Vagina (tissue), 2 donors: ENCODE results near the gene REPS2. TPM values are rescaled to one million over a fixed set of nuclear protein-coding genes. Genes with fewer than 3 reads are reported as not detected.

Experiments
- DNase-seq, 2 donors: peaks; one replicate each; pipeline ENCODE4 v3.0.0-alpha.2; 2017; ENCODE audit errors: extremely low spot score in 2 of 2
- H3K27ac ChIP-seq: fragments of 200-600 bp; sonication (generic); one replicate; pipeline ENCODE4 v1.5.1; 2019
- H3K27me3 ChIP-seq: fragments of 200-600 bp; sonication (generic); one replicate; pipeline ENCODE4 v1.5.1; 2019
- H3K36me3 ChIP-seq, 2 donors: fragments of 200-600 bp; sonication (generic); one replicate each; pipeline ENCODE4 v1.5.1; 2017 to 2019
- H3K4me1 ChIP-seq: fragments of 200-600 bp; sonication (generic); one replicate; pipeline ENCODE4 v1.5.1; 2019
- H3K4me3 ChIP-seq, 2 donors: fragments of 200-600 bp; sonication (generic); 1 replicate in 1 of 2; 2 replicates in 1 of 2; pipeline ENCODE4 v1.5.1; 2016 to 2019
- H3K9me3 ChIP-seq: fragments of 200-600 bp; sonication (generic); one replicate; pipeline ENCODE4 v1.5.1; 2019
- POLR2A ChIP-seq, 2 donors: fragments of 450-650 bp; IDR thresholded peaks; one replicate each; pipeline ENCODE4 v1.6.1; 2017; ENCODE audit warnings: antibody characterized with exemption in 2 of 2, mild to moderate bottlenecking in 2 of 2, moderate library complexity in 2 of 2
- POLR2AphosphoS5 ChIP-seq, 2 donors: sonication (generic); formaldehyde crosslinking; IDR thresholded peaks; one replicate each; pipeline ENCODE4 v1.9.0; 2017; ENCODE audit warnings: antibody characterized with exemption in 2 of 2, mild to moderate bottlenecking in 2 of 2, low read depth in 1 of 2; ENCODE audit not compliant: insufficient read depth in 1 of 2
- intact Hi-C: fragments of 100-400 bp; cut with DNase I; formaldehyde crosslinking; loops from one replicate; pipeline ENCODE4 v1.15.1; 2023
- total RNA-seq: library from RNA; depleted of rRNA; stranded (reverse); fragments of >200 nt; gene quantifications from one replicate; pipeline ENCODE4 v1.2.3, GENCODE V29; 2016
- TF ChIP-seq, protein P1 (sequence below), 3 experiments: fragments of 450-650 bp in 2 of 3; fragments of 200-600 bp in 1 of 3; sonication (generic) in 1 of 3; IDR thresholded peaks; one replicate each; pipeline ENCODE4 v1.5.1; 2017 to 2019; ENCODE audit warnings: antibody characterized with exemption in 3 of 3, mild to moderate bottlenecking in 2 of 3, moderate library complexity in 2 of 3

The REPS2 gene
- total RNA-seq, 1 donor from 2014 or later: 10.8 TPM

DNA sequence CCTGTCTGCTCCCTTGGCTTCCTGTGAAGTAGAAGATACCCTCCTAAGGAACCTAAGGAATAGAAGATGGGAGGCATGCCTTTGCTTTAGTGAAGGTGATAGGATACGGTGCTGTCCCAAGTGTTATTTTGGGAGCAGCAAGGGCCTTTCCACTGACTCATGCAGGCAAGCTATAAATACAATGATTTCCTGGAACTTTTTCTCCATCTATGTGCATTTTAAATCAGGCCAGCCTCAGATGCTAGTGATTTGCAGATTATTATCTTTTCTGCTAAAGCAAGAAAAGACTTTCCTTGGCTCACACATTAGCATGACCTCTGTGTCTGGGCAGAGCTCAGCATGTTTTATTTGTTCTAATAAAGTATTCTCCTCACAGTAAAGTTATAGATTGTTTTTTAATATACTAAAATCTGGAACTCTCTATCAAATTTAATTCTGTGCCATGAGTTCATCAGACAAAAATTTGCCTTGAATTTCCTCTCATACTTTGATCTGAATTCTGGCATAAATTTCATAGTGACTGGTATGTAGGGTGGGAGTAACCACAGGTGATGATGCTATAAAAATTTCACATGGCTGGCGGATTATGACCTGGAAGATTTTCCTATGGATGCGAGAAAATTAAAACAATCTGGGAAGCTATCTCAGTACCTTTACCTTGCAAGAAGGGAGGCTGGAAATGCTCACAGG is 131.7 kb downstream of the REPS2 start:
- DNase-seq: no peak
- H3K9me3 ChIP-seq: no peaks in the 10 kb centered on the region
- H3K36me3 ChIP-seq: no peaks in the 10 kb centered on the region
- TF ChIP-seq, protein P1, sequence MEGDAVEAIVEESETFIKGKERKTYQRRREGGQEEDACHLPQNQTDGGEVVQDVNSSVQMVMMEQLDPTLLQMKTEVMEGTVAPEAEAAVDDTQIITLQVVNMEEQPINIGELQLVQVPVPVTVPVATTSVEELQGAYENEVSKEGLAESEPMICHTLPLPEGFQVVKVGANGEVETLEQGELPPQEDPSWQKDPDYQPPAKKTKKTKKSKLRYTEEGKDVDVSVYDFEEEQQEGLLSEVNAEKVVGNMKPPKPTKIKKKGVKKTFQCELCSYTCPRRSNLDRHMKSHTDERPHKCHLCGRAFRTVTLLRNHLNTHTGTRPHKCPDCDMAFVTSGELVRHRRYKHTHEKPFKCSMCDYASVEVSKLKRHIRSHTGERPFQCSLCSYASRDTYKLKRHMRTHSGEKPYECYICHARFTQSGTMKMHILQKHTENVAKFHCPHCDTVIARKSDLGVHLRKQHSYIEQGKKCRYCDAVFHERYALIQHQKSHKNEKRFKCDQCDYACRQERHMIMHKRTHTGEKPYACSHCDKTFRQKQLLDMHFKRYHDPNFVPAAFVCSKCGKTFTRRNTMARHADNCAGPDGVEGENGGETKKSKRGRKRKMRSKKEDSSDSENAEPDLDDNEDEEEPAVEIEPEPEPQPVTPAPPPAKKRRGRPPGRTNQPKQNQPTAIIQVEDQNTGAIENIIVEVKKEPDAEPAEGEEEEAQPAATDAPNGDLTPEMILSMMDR (IDR thresholded peaks at IDR 0.05): no peak
- TF ChIP-seq POLR2A (IDR thresholded peaks at IDR 0.05): no peak
- TF ChIP-seq POLR2AphosphoS5 (IDR thresholded peaks at IDR 0.05; ENCODE audit: insufficient read depth in 1 of 2, low read depth in 1 of 2): no peak
- peaks cover 9% of the 10 kb centered on the region for H3K4me1 ChIP-seq
- no peaks in the 10 kb centered on the region for H3K27me3 ChIP-seq
- peak overlapping the region; percentile 57 for H3K27ac ChIP-seq
- intact Hi-C loops: no loop called here
- H3K4me3 ChIP-seq: no peak overlapping the region

DNA sequence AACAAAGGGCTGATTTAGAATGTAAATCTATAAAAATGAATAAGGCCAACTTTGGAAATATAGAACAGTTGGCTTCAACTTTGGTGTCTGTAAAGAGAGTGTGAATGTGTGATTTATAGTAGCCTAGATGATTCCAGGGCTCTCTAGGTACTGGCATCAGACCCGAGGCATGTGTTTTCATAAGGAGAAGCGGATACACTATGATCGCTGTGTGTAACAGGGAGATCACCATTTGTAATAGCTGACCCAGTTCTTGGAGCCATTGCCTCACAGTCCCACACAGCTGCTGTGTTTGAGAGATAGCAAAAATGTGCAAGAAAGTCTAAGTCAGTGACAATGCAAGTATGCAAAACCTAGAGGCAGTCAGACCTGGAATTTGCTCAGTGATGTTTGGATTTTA is 135.1 kb downstream of the REPS2 start:
- no peak overlapping the region for H3K4me3 ChIP-seq
- intact Hi-C loops: no loop called here
- H3K9me3 ChIP-seq: no peaks in the 10 kb centered on the region
- peaks cover 9% of the 10 kb centered on the region for H3K4me1 ChIP-seq
- H3K27ac ChIP-seq: no peak overlapping the region
- no peaks in the 10 kb centered on the region for H3K36me3 ChIP-seq
- no peaks in the 10 kb centered on the region for H3K27me3 ChIP-seq
- TF ChIP-seq POLR2A (IDR thresholded peaks at IDR 0.05) (no peak), POLR2AphosphoS5 (IDR thresholded peaks at IDR 0.05; ENCODE audit: insufficient read depth in 1 of 2, low read depth in 1 of 2) (no peak)
- TF ChIP-seq, protein P1 (IDR thresholded peaks at IDR 0.05): no peak
- DNase-seq: no peak

DNA sequence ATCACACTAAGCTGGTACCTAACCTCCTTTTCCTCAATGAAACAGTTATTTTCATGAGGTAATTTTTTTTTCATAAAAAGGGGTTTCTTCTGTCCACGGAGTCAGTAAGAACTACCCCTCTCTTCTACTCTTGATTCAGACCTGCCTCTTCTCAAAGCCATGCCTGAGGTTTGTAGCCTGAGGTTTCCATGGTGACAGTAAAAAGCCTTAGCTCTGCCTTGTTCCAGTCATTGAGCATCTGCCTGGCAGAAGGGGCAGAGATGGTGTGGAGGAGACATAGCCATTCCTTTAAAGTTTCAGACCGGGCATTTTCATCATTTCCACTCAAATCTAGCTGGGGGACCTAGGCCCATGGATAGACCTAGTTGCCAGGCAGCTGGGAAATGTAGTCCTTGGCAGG is 135.5 kb downstream of the REPS2 start:
- Histone ChIP-seq H3K27ac (no peak overlapping the region), H3K36me3 (no peaks in the 10 kb centered on the region), H3K9me3 (no peaks in the 10 kb centered on the region), H3K4me1 (peaks cover 9% of the 10 kb centered on the region), H3K4me3 (no peak overlapping the region), H3K27me3 (no peaks in the 10 kb centered on the region)
- no peak for TF ChIP-seq POLR2A (IDR thresholded peaks at IDR 0.05)
- TF ChIP-seq POLR2AphosphoS5 (IDR thresholded peaks at IDR 0.05; ENCODE audit: insufficient read depth in 1 of 2, low read depth in 1 of 2): no peak
- intact Hi-C loops: no loop called here
- no peak for DNase-seq

DNA sequence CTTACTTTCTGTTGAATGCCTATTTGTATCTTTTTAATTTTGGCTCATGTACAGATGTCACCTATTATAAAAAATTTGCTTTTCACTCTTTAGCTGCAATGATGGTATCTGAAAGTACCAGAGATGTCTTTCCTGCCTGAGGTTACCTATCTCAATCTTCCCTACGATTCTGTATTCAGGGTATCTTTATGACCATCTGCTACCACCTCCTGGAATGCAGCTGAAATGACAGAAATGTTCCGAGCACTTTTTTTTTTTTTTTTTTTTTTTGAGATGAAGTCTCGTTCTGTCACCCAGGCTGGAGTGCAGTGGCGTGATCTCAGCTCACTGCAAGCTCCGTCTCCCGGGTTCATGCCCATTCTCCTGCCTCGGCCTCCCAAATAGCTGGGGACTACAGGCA is 136.4 kb downstream of the REPS2 start:
- TF ChIP-seq POLR2AphosphoS5 (IDR thresholded peaks at IDR 0.05; ENCODE audit: insufficient read depth in 1 of 2, low read depth in 1 of 2) (no peak), POLR2A (IDR thresholded peaks at IDR 0.05) (no peak)
- TF ChIP-seq, protein P1 (IDR thresholded peaks at IDR 0.05): no peak
- peaks cover under 1% of the 10 kb centered on the region for H3K4me1 ChIP-seq
- no peaks in the 10 kb centered on the region for H3K27me3 ChIP-seq
- intact Hi-C loops: no loop called here
- no peaks in the 10 kb centered on the region for H3K9me3 ChIP-seq
- no peak overlapping the region for H3K4me3 ChIP-seq
- DNase-seq: no peak
- H3K36me3 ChIP-seq: no peaks in the 10 kb centered on the region
- no peak overlapping the region for H3K27ac ChIP-seq

DNA sequence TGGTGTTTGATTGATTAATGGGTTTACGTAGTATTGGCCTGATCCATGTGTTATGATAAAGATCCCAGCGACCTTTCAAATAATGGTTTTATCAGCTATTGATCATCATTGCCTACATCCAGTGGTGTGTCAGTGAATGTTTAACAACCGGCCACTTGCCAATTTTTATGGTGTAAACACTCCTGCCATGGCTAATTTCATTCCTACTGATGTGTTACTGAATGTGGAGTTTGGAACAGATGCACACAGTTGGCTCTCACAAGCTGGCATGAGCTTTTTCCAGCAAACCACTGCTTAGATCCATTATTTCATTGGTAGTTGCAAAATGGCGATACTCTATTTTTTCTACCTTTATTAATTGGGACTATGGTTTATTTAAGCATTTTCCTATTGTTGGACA is 139.9 kb downstream of the REPS2 start:
- TF ChIP-seq, protein P1 (IDR thresholded peaks at IDR 0.05): no peak
- TF ChIP-seq POLR2A (IDR thresholded peaks at IDR 0.05) (no peak), POLR2AphosphoS5 (IDR thresholded peaks at IDR 0.05; ENCODE audit: insufficient read depth in 1 of 2, low read depth in 1 of 2) (no peak)
- H3K27me3 ChIP-seq: no peaks in the 10 kb centered on the region
- H3K4me3 ChIP-seq: no peak overlapping the region
- no peaks in the 10 kb centered on the region for H3K4me1 ChIP-seq
- intact Hi-C loops: no loop called here
- no peaks in the 10 kb centered on the region for H3K9me3 ChIP-seq
- H3K36me3 ChIP-seq: no peaks in the 10 kb centered on the region
- H3K27ac ChIP-seq: no peak overlapping the region
- no peak for DNase-seq
